Loucy (cell line): ENCODE measurements around the gene MTHFD2L.

Experiments used
- H2AFZ ChIP-seq: fragments of 200-600 bp; sonication (generic); 2 replicates; pipeline ENCODE4 v1.6.0; 2016; ENCODE audit warnings: antibody characterized with exemption, mild to moderate bottlenecking, low read length, moderate library complexity
- H3F3A ChIP-seq: fragments of 200-600 bp; 2 replicates; pipeline ENCODE4 v1.6.0; 2016; ENCODE audit warnings: antibody characterized with exemption, low read depth, mild to moderate bottlenecking
- H3K27me3 ChIP-seq: fragments of 200-600 bp; sonication (generic); 2 replicates; pipeline ENCODE4 v1.6.1; 2014; ENCODE audit warnings: low read length, mild to moderate bottlenecking; ENCODE audit not compliant: insufficient read depth, poor library complexity, severe bottlenecking
- H3K36me3 ChIP-seq: fragments of 200-600 bp; sonication (generic); 2 replicates; pipeline ENCODE4 v1.6.1; 2016; ENCODE audit warnings: low read length; ENCODE audit not compliant: insufficient read depth
- H3K4me1 ChIP-seq: fragments of 200-600 bp; sonication (generic); 2 replicates; pipeline ENCODE4 v1.5.1; 2014; ENCODE audit warnings: low read length, mild to moderate bottlenecking; ENCODE audit not compliant: insufficient read depth, poor library complexity, severe bottlenecking
- H3K4me2 ChIP-seq: fragments of 200-600 bp; sonication (generic); 2 replicates; pipeline ENCODE4 v1.6.0; 2014; ENCODE audit warnings: antibody characterized with exemption, low read length, low read depth, mild to moderate bottlenecking; ENCODE audit not compliant: poor library complexity, severe bottlenecking
- H3K4me3 ChIP-seq: fragments of 200-600 bp; sonication (generic); 2 replicates; pipeline ENCODE4 v1.5.1; 2014; ENCODE audit warnings: low read length, mild to moderate bottlenecking, mixed read lengths; ENCODE audit not compliant: poor library complexity, severe bottlenecking
- H3K79me2 ChIP-seq: fragments of 200-600 bp; sonication (generic); 2 replicates; pipeline ENCODE4 v1.6.1; 2014; ENCODE audit warnings: low read length; ENCODE audit not compliant: insufficient read depth
- H3K9ac ChIP-seq: fragments of 200-600 bp; sonication (generic); 2 replicates; pipeline ENCODE4 v1.6.0; 2014; ENCODE audit warnings: mild to moderate bottlenecking, low read depth, low read length, moderate library complexity; ENCODE audit not compliant: poor library complexity, severe bottlenecking
- H3K9me2 ChIP-seq: fragments of 200-600 bp; sonication (generic); replicated peaks from 2 replicates; pipeline ENCODE4 v1.6.1; 2016; ENCODE audit warnings: low read depth, low read length, mixed read lengths
- H3K9me3 ChIP-seq: fragments of 200-600 bp; sonication (generic); 2 replicates; pipeline ENCODE4 v1.6.1; 2014; ENCODE audit warnings: mild to moderate bottlenecking, antibody characterized with exemption, low read length, low read depth; ENCODE audit not compliant: insufficient read depth
- H4K20me1 ChIP-seq: fragments of 200-600 bp; sonication (generic); 2 replicates; pipeline ENCODE4 v1.6.0; 2014; ENCODE audit warnings: antibody characterized with exemption, low read length, mild to moderate bottlenecking; ENCODE audit not compliant: insufficient read depth, poor library complexity, severe bottlenecking
- EZH2phosphoT487 ChIP-seq: fragments of 200-600 bp; IDR thresholded peaks from 2 replicates; pipeline ENCODE4 v1.6.1; 2018; ENCODE audit warnings: antibody characterized with exemption, mild to moderate bottlenecking, moderate library complexity, borderline replicate concordance
- TF ChIP-seq, protein P1 (sequence below): fragments of 200-600 bp; sonication (generic); conservative IDR thresholded peaks from 2 replicates; pipeline ENCODE4 v1.5.1; 2014; ENCODE audit warnings: mild to moderate bottlenecking, antibody characterized with exemption, low read length

MTHFD2L gene

DNA sequence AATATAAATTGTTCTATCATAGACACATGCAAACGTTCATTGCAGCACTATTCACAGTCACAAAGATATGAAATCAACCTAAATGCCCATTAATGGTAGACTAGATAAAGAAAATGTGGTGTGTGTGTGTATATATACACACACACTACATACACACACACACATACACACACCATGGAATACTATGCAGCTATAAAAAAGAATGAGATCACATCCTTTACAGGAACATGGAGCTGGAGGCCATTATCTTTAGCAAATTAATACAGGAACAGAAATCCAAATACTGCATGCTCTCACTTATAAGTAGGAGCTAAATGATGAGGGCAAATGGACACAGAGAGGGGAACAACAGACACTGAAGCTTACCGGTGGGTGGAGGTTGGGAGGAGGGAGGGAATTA is 65.2 kb downstream of the MTHFD2L start:
- Histone ChIP-seq H3K36me3 (no peaks in the 10 kb centered on the region), H3F3A (no peaks in the 10 kb centered on the region), H3K4me2 (no peak overlapping the region), H3K27me3 (no peaks in the 10 kb centered on the region), H2AFZ (no peak overlapping the region), H3K9me3 (no peaks in the 10 kb centered on the region), H3K79me2 (no peaks in the 10 kb centered on the region), H3K9me2 (no peaks in the 10 kb centered on the region), H4K20me1 (no peaks in the 10 kb centered on the region), H3K4me1 (no peaks in the 10 kb centered on the region), H3K9ac (no peak overlapping the region), H3K4me3 (no peak overlapping the region)
- TF ChIP-seq, protein P1, sequence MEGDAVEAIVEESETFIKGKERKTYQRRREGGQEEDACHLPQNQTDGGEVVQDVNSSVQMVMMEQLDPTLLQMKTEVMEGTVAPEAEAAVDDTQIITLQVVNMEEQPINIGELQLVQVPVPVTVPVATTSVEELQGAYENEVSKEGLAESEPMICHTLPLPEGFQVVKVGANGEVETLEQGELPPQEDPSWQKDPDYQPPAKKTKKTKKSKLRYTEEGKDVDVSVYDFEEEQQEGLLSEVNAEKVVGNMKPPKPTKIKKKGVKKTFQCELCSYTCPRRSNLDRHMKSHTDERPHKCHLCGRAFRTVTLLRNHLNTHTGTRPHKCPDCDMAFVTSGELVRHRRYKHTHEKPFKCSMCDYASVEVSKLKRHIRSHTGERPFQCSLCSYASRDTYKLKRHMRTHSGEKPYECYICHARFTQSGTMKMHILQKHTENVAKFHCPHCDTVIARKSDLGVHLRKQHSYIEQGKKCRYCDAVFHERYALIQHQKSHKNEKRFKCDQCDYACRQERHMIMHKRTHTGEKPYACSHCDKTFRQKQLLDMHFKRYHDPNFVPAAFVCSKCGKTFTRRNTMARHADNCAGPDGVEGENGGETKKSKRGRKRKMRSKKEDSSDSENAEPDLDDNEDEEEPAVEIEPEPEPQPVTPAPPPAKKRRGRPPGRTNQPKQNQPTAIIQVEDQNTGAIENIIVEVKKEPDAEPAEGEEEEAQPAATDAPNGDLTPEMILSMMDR, result no peak
- no peak for TF ChIP-seq EZH2phosphoT487

DNA sequence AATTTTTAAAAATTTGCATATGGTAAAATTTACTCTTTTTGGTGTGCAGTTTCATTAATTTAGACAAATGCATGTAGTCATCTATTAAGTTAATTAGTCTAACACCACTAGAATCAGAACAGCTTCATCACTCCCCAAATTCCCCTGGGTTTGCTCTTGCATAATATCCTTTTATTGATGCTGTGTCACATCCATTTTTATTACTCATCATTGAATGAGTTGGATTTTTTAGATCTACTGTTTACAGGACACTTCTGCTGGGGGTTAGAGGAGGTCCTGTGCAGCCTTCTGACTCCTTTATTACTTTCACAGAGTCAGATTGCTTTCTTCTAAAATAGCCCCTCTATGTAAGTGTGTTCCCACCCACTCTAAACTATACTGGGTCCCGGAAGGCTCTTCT is 65.9 kb downstream of the MTHFD2L start:
- H3F3A ChIP-seq, result no peaks in the 10 kb centered on the region
- H3K4me2 ChIP-seq, result no peak overlapping the region
- no peak for TF ChIP-seq EZH2phosphoT487
- TF ChIP-seq, protein P1, result no peak
- no peak overlapping the region for H3K9ac ChIP-seq
- no peaks in the 10 kb centered on the region for H4K20me1 ChIP-seq
- H3K4me1 ChIP-seq, result no peaks in the 10 kb centered on the region
- no peaks in the 10 kb centered on the region for H3K79me2 ChIP-seq
- no peaks in the 10 kb centered on the region for H3K36me3 ChIP-seq
- H3K27me3 ChIP-seq, result no peaks in the 10 kb centered on the region
- no peak overlapping the region for H2AFZ ChIP-seq
- no peak overlapping the region for H3K4me3 ChIP-seq
- no peaks in the 10 kb centered on the region for H3K9me2 ChIP-seq
- H3K9me3 ChIP-seq, result no peaks in the 10 kb centered on the region

DNA sequence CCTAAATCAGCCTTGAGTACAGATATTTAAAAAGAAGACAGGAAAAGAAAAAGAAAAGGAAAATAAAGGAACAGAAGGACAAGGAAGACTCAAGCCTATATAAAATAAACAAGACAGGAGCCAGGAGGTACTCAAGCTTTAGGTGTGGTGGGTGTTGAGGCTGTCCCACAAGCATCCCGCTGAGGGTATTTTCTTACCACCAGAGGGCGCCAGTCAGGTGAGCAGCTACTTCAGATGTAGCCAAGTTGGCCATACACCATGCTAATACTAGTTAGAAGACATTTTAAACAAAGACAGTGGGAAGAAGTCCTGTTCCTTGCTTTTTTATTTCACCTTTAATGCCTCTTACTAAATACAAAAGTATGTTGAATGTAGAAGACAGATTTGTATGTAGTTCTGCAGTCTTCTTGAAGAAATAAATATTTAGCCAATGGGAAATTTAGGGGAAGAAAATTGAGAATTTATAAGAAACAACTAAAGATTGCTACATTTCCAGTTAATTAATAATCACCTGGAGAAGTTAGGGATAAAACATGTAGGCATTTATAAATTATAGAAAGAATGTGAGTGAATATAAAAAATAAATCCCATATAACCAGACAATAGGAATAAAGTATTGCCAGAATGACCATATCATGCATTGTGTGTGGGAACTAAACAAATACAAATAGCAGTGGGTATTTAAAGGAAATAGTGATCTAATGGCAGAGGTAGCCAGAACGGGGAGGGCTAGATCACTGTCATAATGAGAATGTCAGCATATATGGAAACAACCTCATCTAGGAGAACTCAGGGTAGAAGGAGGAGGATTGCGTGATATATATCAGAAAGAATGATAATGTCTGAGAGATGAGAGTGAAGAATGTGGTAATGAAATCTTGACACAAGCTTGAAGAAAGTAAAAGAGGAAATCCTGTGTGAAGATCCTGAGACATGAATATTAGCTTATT is 71.0 kb downstream of the MTHFD2L start:
- Histone ChIP-seq H4K20me1 (no peaks in the 10 kb centered on the region), H3K4me2 (no peak overlapping the region), H3K9ac (no peak overlapping the region), H3K79me2 (no peaks in the 10 kb centered on the region), H3K4me1 (peaks cover 4% of the 10 kb centered on the region), H3F3A (no peaks in the 10 kb centered on the region), H2AFZ (no peak overlapping the region), H3K9me3 (no peaks in the 10 kb centered on the region), H3K9me2 (no peaks in the 10 kb centered on the region), H3K36me3 (no peaks in the 10 kb centered on the region), H3K27me3 (no peaks in the 10 kb centered on the region), H3K4me3 (no peak overlapping the region)
- TF ChIP-seq EZH2phosphoT487, result no peak
- TF ChIP-seq, protein P1, result peak; percentile 98
